22Rv1 (cell line): ENCODE measurements around the gene BIRC5.

Source experiments
- H3K27ac ChIP-seq: fragments of 450-650 bp; 2 replicates; pipeline ENCODE4 v1.5.1; 2017
- ZFX ChIP-seq: fragments of 450-650 bp; IDR thresholded peaks from 2 replicates; pipeline ENCODE4 v1.6.1; 2017; ENCODE audit warnings: antibody characterized with exemption, borderline replicate concordance
- TF ChIP-seq, protein P1 (sequence below): fragments of 450-650 bp; IDR thresholded peaks from 2 replicates; pipeline ENCODE4 v1.5.1; 2017; ENCODE audit warnings: mild to moderate bottlenecking

BIRC5 gene

DNA sequence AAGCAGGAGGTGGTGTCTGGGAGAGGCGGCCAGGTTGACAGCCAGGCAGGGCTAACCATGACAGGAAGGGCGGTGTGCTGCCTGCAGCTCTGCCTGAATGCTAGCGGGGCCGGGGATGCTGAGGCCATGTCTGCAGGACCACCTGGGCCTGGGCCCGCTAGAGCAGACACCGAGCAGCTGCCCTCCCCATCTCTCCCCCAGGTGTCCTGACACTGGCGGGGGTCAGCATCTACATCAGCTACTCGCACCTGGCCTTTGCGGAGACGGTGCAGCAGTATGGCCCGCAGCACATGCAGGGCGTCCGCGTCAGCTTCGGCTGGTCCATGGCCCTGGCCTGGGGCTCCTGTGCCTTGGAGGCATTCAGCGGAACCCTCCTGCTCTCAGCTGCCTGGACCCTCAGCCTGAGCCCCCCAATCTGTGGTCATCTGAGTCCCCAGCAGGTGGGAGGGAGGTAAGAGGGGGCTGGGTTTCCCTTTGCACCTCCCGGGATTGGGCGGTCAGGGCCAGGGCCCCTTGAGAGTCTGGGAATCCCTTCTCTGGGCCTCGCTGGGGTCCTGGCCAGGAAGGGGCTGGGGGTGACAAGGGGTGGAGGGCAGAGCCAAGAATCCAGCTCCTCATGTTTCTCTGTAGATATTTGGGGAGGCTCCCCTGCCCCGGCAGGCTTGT, 24.9 kb downstream of the BIRC5 start:
- no peak overlapping the region for H3K27ac ChIP-seq
- TF ChIP-seq, protein P1, sequence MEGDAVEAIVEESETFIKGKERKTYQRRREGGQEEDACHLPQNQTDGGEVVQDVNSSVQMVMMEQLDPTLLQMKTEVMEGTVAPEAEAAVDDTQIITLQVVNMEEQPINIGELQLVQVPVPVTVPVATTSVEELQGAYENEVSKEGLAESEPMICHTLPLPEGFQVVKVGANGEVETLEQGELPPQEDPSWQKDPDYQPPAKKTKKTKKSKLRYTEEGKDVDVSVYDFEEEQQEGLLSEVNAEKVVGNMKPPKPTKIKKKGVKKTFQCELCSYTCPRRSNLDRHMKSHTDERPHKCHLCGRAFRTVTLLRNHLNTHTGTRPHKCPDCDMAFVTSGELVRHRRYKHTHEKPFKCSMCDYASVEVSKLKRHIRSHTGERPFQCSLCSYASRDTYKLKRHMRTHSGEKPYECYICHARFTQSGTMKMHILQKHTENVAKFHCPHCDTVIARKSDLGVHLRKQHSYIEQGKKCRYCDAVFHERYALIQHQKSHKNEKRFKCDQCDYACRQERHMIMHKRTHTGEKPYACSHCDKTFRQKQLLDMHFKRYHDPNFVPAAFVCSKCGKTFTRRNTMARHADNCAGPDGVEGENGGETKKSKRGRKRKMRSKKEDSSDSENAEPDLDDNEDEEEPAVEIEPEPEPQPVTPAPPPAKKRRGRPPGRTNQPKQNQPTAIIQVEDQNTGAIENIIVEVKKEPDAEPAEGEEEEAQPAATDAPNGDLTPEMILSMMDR: no peak
- TF ChIP-seq ZFX: no peak

DNA sequence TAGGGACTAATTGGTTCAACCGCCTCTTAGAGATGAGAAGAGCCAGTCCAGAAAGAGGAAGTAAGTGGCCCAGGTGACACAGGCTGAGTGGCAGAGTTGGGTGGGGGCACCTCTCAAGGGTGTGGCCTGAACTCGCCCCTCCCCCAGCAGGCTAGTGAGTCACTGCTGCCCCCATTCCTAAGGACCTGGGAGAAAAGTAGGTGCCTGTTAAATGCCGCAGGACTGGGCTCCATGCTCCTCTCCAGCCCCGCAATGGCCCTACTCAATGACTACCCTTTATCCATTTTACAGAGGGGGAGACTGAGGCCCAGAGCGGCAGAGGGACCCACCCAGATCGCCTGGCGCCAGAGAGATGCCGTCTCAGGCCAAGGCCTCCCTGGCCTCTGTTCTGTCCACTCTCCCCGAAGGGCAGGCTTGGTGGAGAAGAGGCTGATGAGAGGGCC, 25.5 kb downstream of the BIRC5 start:
- TF ChIP-seq, protein P1: no peak
- no peak for TF ChIP-seq ZFX
- H3K27ac ChIP-seq: no peak overlapping the region

DNA sequence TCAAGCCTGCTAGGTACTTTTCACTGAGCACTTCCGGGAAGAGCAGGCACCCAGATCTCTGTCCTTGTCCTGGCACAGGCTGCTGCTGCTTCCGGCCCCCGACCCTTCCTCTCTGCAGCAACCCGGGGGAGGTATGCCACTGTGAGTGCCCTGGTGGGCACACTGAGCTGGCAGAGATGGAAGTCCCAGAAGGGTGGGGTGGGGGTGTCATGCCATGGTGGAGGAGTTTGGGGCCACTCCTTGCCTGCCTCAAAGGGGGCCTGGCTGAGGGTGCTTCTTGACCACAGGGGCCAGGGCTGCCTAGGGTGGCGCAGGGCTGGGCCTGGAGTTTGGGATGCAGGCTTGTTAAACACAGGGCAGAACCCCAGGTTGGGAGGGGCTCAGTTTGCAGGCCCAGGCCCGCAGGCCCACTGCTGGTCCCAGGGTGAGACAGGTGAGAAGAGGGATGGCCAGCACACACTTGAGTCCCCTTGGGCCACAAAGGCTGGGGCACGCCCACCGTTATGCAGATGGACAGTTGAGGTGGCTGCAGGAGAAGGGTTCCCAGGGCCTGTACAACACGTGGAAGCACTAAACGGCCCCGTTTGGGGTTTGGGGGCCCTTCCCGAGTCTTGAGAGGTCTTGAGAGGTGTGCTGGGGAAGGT, 26.1 kb downstream of the BIRC5 start:
- no peak overlapping the region for H3K27ac ChIP-seq
- TF ChIP-seq ZFX: no peak
- TF ChIP-seq, protein P1: no peak

DNA sequence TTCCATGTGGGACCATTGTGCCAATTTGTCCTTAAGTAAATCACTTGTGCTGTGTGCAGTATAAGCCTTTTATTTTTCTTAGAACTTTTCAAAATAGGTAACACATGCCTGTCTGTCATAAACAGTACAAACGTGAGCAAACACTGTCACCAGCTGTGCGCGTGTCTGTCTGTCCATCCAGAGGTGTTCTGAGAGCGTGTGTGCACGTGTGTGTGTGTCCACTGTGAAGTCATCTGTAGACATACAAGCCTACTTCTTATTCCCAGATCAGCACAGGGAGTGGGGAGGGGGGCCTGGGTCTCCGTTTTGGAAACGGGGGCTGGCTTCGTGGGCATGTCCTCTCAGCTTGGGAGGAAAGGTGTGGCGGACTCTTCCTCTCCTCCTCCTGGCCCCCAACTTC, 26.8 kb downstream of the BIRC5 start:
- TF ChIP-seq, protein P1: no peak
- TF ChIP-seq ZFX: no peak
- no peak overlapping the region for H3K27ac ChIP-seq

DNA sequence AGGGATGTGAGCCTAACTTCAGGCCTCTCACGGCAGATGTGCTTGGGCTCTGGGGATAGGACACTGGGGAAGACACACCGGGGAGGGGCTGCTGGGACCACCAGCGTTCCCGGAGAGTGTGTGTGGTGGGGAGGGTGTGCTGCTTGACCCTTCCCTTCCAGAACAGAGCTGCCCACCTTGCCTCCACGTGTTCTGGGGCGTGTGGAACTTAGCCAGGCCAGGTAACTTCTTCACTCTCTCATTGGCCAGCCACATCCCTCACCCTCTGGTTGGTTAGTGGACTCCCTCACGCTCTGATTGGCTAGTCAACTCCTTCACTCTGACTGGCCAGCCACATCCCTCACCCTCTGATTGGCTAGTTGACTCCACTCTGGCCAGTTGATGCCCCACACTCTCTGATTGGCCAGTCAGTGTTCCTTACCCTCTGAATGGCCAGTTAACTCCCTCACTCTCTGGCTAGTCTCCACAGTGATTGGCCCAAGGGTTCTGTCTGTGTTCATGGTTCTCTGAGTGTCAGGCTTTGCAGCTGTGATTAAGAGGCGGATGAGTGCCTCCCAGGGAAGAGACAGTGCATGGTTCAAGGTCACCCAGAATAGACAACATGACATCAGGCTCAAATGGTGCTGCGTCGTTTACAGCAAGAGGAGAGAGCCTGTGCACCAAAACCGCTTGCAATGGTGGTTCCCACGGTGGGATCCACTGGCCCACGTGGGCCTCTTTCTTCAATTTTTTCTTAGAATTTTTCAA, 27.4 kb downstream of the BIRC5 start:
- TF ChIP-seq ZFX: no peak
- TF ChIP-seq, protein P1: no peak
- H3K27ac ChIP-seq: peak overlapping the region; percentile 20; the same call in 1 of the 2 replicates

DNA sequence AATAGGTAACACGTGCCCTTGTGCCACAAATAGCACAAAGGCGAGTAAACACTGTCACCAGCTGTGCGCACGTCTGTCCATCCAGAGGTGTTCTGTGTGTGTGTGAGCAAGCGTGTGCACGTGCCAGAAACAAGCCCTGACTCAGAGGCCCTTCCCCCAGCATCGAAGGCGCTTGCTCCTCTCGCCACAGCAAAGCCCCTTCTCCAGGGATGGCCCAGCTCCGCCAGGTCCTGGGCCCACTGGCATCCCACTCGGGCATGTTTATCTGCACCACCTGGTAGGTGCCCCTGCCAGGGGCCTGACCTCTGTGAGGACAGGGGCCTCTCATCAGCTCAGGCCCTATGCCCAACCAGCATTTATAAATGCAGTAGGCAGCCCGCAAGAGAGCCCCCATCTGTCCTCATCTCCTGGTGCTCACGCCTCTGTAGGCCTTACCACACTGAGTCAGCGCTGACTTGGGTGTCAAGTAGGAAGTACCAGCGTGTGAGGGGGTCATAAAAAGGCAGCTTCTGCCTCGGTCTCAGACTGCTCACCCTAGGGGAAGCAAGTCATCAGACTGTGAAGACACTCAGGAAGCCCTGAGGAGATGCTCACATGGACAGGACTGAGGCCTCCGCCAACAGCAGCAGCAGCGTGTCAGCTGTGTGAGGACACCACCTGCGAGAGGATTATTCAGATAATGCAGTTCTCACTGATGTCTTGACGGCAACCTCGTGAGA, 28.1 kb downstream of the BIRC5 start:
- H3K27ac ChIP-seq: peak overlapping the region; percentile 20; the same call in 1 of the 2 replicates
- TF ChIP-seq, protein P1: no peak
- no peak for TF ChIP-seq ZFX
